ENCODE measurements around the gene ZNF200.
"Not testable (repeated sequence)": the region's sequence is repeated elsewhere in the genome, so short reads cannot be mapped to it uniquely, and the experiment has no call there.

Gene ZNF200, protein sequence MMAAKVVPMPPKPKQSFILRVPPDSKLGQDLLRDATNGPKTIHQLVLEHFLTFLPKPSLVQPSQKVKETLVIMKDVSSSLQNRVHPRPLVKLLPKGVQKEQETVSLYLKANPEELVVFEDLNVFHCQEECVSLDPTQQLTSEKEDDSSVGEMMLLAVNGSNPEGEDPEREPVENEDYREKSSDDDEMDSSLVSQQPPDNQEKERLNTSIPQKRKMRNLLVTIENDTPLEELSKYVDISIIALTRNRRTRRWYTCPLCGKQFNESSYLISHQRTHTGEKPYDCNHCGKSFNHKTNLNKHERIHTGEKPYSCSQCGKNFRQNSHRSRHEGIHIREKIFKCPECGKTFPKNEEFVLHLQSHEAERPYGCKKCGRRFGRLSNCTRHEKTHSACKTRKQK

DNA sequence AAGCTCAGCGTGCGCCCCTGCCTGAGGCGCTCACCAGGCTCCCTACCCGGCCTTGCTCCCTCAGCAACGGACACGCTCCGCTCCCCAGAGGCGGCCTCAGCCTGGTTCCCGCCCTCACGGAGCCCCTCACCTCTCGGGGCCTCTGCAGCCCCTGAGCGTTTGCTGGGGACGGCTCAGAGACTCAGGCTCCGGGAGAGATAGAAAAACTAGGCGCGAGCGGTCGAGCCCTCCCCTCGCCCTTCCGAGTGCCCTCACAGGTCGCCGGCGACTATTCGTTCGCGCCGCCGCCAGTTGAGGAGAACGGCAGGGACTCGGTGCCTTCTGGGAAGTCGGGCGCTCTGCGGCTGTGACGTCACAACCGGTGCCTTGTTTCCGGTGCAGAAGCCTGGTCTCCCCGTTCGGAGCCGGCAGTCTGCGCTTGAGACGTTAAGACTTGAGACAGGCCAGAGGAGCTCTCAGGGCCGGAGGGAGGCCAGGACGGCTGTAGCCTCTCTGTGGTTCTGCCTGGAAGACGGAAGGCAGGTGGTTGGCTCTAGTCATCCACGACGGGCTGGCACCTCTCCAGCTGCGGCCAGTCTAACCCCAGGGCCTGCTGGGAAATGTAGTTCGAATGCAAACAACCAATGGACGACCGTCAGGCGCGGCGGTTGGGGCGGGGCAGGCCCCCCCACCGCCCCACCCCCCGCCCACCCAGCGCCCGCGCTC is at the start of gene ZNF200:
ZNF200 (minus strand) TSS at position 302 of the 705 bp plus-strand sequence. CDS start 1,403 bp downstream, outside the sequence.
- DNase-seq = peak; percentile 94

DNA sequence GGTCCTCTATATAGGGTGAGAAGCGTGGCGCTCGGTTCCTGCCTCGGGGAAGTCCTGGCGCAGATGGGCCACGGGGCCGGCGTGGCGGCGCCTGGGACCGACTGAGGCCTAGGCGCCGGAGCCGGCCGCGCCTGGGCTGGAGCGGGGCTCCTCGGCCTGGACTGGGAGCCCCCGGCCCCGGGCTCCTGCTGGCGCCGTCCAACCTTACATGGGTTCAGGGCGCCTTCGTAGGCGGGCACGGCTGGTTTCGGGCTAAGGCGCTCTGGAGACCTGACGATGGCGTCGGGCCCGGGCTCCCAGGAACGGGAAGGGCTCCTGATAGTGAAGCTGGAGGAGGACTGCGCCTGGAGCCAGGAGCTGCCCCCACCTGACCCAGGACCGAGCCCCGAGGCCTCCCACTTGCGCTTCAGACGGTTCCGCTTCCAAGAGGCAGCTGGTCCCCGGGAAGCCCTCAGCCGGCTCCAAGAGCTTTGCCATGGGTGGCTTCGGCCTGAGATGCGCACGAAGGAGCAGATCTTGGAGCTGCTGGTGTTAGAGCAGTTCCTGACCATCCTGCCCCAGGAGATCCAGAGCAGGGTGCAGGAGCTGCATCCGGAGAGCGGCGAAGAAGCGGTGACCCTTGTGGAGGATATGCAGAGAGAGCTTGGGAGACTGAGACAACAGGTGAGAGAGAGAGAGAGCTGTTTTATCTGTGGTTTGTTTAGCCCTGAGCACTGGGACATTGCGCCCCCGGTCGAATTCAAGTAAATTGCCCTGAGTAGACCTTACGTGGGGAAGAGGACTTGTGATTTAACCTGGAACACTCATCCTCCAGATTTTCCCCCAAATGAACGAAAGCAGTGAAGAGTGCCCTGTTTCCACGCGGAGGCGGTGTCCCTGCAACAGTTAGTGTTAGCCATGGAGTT is 48.8 kb upstream of the ZNF200 start:
- DNase-seq = no peak

DNA sequence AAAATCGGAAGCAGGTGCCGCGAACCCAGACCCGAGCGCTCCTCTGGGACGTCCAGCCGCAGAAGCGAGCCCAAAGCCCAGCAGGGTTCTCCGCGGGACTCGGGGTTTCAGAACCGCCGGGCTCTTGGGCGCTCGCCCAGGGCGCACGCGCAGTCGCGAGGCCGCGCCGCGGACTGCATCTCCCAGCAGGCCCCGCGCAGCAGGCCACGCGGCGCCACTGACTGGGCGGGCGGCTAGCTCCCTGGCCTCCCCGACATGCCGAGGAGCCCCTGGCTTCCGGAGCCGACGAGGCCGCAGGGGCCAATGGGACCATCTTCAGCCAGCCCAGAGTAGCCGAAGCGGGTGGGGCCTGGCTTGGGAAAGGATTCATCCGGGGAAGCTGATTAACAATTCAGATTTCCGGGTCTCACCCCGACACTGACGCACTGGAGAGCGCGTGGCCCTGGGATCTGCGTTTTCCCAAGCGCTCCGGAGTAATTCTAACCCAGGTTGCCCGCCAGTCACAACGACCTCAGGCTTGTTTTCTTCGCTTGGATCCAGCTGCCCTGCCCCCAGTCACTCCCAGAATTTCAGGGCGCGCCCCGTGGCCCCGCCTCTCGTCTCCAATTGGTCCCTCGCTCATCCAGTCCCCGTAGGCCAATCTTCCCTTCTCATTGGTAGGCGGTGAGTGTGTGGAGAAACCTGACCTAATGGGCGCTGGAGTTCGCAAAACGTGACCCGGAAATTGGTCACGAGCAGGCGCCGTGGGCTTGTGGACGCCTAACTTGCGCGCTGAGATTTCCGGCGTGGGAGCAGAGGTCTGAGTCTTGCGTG is 48.0 kb upstream of the ZNF200 start, which contains the start of gene ZNF263:
ZNF263 (plus strand) TSS at position 762 of the 813 bp plus-strand sequence. CDS start 328 bp downstream, outside the sequence.
- DNase-seq = peak; percentile 93

DNA sequence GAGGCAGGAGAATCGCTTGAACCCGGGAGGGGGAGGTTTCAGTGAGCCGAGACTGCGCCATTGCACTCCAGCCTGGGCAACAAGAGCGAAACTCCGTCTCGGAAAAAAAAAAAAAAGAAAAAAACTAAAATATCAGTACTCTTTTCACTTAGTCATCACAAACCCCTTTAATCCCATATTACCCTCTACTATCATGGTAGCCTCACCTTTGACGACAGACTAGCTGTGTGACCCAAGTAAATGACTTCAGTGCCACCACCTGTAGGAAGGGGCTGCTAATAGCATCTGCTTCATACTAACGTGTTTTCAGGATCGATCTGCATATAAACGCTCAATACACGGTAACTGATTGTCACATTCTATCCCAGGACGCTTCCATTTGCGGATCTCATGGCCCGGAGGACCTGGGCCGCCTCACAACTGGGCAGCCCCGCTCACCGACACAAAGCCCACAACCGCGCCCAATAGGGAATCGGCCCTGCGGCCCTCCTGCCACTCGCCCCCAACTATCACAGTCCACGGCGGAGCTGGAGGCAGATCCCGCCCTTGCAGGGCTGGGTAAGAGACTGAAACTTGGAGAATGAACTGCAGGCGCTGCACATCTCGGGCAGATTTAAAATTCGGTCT is 47.3 kb upstream of the ZNF200 start:
- no peak for DNase-seq

DNA sequence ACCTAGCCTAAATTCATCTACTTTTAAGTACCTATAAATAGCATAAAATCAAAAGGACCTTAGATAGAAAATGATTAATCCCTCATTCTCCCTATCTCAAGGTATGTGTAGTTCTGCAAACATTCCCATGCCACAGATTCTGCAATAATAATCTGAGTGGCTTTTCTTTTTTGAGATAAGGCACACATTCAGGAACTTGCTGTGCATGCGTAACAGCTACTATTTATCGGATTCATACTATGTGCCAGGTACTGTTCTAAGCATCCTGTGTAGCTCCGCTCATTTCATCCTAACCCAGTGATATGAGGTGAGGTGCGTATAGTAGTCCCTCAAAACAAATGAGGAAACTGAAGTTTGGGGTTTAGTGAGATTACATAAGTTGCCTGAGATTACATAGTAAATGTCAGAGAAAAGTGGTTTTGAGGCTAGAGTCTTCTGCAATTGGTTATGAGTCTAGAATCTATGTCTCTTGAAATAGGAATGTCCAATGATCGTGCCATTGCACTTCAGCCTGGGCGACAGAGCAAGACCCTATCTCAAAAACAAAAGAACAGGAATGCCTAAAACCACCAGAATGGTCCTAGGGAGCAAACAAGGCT is 46.4 kb upstream of the ZNF200 start:
- DNase-seq = no peak

DNA sequence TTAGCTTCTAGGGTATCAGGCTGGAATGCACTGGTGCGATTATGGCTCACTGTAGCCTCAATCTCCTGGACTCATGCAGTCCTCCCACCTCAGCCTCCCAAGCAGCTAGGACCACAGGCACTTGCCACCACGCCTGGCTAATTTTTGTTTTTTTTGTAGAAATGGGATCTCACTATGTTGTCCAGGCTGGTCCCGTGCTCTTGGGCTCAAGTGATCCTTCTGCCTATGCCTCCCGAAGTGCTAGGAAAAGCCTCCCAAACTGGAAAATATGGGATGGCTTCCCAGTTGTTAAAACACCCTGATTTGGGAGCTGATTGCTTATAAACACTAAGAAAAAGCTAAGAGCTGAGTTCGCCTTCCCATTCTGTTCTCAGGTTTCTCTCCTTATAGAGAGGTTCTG is 41.7 kb upstream of the ZNF200 start:
- DNase-seq = no peak

DNA sequence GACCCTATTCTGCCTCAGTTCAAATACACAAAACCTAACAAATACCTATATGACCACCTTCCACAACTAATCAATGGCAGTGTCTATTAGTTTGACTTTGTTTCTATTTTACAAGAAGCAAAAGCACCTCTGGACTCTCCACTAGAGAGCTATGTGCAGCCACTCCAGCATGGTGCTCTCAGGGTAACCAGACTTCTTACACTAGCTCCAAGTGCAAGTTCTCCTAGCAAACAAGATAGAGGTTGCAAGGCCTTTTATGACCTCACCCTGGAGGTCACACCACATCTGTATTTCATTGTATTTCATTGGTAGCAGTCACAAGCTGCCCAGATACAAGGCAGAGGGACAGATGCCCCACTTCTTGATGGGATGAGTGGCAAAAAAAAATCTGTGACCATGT is 40.0 kb upstream of the ZNF200 start:
- no peak for DNase-seq

DNA sequence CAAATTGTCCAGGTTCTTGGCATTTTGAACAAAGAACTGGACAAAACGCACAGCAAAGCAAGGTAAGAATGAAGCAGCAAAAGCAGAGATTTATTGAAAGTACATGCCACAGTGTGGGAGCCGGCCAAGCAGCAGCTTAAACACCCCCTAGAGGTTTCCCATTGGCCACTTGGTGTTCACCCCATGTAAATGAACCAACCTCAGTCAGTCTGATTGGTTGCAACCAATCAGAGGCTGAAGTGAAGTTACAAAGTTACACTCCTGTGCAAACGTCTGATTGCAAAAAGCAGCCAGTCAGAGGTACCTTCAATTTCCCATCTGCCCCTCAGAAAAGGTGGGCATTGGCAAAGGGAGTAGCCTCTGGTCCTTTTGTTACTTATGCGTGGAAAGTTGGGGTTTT is 39.5 kb upstream of the ZNF200 start:
- DNase-seq = no peak

DNA sequence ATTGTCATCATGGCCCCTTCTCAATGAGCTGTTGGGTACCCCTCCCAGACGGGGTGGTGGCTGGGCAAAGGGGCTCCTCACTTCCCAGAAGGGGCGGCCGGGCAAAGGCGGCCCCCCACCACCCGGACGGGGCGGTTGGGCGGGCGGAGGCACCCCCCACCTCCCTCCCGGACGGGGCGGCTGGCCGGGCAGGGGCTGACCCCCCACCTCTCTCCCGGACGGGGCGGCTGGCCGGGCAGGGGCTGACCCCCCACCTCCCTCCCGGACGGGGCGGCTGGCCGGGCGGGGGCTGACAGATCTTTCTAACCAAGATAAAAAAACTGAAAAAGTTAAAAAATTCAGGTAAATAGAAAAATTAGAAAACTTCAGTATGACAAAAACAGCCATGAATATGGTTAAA is 36.3 kb upstream of the ZNF200 start:
- not testable (repeated sequence) for DNase-seq

DNA sequence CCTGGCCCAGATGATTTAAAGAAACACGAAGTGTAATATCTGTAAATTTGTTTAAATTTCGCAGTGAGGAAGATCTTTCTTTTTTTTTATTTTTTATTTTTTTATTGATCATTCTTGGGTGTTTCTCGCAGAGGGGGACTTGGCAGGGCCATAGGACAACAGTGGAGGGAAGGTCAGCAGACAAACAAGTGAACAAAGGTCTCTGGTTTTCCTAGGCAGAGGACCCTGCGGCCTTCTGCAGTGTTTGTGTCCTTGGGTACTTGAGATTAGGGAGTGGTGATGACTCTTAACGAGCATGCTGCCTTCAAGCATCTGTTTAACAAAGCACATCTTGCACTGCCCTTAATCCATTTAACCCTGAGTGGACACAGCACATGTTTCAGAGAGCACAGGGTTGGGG is 35.8 kb upstream of the ZNF200 start:
- DNase-seq = not testable (repeated sequence)

DNA sequence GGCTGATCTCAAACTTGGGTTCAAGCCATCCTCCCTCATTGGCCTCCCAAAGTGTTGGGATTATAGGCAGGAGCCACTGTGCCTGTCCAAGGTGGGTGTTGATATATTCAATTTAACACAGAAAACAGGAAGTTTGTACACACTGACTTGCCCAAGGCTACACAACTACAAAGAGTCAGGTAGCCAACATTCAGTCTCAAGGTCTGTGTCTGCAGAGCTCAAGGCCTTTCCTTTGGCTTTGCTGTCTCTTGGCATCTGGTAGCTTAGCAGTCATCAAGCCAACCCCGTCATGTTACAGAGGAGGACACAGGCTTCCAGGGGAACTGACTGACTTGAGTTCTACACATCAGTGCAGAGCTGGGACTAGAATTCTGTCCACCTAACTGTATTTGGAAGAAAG is 33.3 kb upstream of the ZNF200 start:
- no peak for DNase-seq

DNA sequence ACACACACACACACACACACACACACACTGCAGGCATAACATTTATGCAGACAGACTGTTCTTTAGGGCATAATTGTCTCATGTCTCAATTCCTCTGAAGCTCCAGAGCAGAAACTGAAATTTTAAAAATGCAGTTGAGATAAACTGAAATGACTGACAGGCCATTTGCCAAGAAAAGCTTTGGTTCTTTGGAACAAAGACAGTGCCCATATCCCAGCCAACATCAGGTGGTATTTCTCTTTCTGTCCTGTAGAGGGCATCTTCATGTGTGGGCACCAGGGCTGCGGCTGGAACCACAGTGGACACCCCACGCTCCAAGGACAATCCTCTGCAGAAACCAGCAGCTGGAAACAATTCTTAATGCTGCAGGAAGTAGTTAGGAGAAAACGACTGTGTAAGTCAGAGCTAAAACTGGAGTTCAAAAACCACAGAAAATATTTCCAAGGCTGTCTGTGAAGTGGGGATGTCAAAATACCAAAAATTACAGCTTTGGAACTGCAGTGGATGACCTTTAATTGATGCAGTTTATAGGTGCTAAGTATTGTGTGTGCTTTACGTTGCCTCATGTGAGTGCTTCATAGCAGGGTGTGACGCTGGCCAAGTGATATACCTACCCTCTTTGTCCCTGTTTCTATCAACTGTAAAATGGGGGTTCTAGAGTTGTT is 32.0 kb upstream of the ZNF200 start:
- DNase-seq = no peak

DNA sequence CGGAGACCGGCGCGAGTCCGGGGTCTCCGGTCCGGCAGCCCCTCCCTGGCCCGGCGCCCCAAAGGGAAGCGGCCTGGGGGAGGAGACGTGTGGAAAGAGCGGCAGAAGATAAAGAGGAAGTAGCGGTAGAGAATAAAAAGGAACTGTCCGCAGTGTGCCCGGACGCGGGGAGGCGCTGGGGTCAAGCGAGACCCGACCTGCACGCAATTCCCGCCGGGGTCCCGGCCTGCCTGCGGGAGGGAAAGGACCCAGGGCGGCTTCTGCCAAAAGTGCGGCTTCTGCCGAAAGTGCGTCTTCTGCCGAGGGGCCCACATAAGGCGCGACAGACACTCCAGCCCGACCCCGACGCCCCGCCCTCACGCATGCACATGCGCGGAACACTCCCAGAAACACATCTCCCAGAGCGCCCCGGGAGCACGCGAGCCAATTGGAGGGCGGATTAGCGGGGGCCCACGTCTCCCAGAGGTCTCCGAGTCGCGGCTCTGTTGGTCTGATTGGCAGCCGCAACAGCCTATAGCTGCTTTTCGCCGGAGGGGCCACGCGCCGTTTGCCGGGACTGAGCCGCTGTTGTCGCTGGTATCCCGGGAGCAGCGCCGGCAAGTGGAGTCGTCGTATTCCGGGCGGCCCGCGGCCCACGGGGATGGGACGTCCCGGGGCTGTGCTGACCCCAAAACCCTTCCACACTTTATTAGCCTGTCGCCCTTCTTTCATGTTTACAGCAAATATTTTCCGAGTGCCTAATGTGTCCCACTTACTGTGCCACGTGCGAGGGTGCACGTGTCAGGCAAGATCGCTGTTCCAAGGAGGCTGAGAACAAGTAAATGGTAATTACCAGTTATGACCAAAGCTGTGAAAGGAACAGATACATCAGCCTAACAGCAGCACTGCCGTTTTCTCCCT is 29.4 kb upstream of the ZNF200 start:
- peak; percentile 99 for DNase-seq

DNA sequence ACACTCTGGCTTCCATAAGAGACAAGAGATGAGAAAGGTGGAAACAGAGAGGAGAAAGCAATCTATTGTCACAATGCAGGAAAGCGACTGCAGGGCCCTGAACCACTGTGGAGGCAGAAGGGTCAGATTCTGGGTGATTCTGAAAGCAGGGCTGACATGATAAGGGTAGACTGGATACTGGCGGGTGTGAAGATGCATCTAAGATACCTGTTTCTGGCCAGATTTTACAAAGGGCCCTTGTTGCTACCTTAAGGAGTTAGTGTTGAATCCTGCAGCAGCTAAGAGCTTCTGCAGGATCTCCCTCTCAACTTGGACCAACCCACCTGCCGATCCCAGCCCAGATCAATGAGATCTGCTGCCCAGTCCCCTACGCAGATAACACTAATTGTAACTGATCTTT is 27.6 kb upstream of the ZNF200 start:
- no peak for DNase-seq

DNA sequence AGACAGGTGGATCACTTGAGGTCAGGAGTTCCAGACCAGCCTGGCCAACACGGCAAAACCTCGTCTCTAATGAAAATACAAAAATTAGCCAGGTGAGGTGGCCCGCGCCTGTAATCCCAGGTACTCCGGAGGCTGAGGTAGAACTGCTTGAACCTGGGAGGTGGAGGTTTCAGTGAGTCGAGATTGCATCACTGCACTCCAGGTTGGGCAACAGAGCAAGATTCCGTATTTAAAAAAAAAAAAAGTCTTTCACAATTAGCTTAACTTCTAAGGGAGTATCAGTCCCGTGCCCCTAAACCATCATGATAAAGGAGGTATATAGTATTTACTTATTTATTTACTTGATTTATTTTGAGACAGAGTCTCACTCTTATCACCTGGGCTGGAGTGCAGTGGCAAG is 24.9 kb upstream of the ZNF200 start:
- DNase-seq = no peak

DNA sequence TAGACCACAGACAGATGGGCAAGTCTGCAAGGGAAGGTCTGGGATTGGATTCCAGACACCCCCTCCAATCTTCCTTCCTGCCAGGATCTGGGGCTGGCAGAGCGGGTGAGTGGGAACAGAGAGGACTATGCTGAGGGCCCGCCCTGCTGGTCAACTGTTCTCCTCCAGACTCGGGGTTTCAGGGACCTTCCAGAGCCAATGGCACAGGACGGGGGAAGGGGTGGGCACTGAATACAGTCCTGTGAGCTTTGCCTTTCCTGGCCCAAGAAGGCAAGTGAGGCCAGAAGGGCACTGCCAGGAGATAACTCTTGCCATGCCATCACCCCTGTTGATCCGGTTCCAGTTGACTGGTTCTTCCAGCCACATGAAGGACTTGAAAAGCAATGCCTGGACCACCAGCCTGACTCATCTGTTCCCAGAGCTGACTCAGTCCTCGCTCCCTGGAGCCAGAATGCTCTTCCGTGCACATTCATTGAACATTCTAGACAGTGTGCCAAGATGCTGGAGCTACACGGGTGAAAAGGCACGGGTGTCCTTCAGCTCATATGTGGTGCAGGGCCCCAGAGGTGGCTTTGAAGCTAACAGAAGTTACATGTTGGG is 22.0 kb upstream of the ZNF200 start:
- no peak for DNase-seq

DNA sequence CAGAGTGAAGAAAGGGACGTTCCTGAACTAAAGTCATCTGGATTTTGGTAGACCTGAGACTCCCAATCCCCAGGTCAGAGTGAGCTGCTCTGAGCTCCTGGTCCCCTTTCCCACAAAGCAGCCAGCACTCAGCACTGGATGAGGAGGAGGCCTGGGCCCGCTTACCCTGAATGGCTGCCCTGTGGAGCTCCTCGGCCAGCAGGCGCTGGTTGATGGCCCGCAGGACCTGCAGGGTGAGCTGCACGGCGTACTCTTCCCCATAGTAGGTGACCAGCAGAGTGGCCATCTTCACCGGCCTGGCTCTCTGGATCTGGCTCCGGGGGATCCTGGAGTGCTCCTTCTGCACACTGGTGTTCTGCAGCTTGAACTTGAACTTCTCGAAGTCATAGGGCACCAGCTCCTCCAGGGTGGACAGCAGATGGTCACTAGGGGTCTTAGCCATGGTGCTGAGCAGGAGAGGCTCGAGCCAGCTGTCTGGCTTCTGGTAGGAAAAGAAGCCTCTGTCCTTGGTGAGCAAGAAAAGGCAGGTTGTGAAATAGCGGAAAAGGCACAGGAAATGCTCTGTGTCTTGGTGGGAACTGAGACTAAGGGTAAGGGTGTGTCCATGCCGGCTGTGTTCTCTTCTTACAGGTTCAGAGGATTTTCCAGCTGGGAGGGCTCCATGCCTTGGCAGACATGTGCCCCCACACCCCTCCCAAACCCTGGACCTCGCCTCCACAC is 21.3 kb upstream of the ZNF200 start, which contains the start of gene MEFV:
MEFV (minus strand) TSS at position 488 of the 720 bp plus-strand sequence; CDS start at position 442, 46 bp downstream.
- DNase-seq = no peak

DNA sequence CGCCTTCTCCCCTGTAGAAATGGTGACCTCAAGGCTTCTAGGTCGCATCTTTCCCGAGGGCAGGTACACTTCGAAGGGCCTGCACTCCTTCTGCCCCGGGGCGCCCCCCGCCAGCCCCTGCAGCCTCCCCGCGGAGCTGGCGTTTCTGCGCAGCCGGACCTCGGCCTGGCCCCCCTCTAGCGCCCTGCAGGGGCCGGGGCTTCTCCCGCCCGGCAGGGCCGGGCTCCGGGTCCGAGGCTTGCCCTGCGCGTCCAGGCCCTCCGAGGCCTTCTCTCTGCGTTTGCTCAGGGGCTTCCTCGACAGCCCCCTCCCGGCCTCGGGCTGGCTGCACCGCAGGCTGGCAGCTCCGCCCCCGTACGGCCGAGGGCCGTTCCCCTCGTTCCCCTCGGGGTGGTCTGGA is 19.4 kb upstream of the ZNF200 start:
- no peak for DNase-seq
